Measurements from ENCODE around the gene ADARB1.

ADARB1 gene

DNA sequence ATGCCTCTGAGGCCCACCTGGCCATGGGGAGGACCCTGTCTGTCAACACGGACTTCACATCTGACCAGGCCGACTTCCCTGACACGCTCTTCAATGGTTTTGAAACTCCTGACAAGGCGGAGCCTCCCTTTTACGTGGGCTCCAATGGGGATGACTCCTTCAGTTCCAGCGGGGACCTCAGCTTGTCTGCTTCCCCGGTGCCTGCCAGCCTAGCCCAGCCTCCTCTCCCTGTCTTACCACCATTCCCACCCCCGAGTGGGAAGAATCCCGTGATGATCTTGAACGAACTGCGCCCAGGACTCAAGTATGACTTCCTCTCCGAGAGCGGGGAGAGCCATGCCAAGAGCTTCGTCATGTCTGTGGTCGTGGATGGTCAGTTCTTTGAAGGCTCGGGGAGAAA is 101.8 kb downstream of the ADARB1 start:
- Histone ChIP-seq H3K36me3 (ENCODE audit: insufficient read depth, low read length) (no peaks in the 10 kb centered on the region), H3K27me3 (ENCODE audit: insufficient read depth, low read length) (no peaks in the 10 kb centered on the region), H2AFZ (ENCODE audit: low read depth, low read length) (no peak overlapping the region), H3K4me3 (ENCODE audit: low read length) (no peak overlapping the region), H3K9me3 (ENCODE audit: low read length) (no peaks in the 10 kb centered on the region), H3K4me1 (ENCODE audit: insufficient read depth, low read length) (peaks cover 4% of the 10 kb centered on the region)

GRCh38 chr21:45177039-45177438 is 102.7 kb downstream of the ADARB1 start:
- H3K9me3 ChIP-seq (ENCODE audit: low read length), result no peaks in the 10 kb centered on the region
- peaks cover 4% of the 10 kb centered on the region for H3K4me1 ChIP-seq (ENCODE audit: insufficient read depth, low read length)
- no peak overlapping the region for H2AFZ ChIP-seq (ENCODE audit: low read depth, low read length)
- H3K27me3 ChIP-seq (ENCODE audit: insufficient read depth, low read length), result no peaks in the 10 kb centered on the region
- no peaks in the 10 kb centered on the region for H3K36me3 ChIP-seq (ENCODE audit: insufficient read depth, low read length)
- no peak overlapping the region for H3K4me3 ChIP-seq (ENCODE audit: low read length)

- H2AFZ ChIP-seq (ENCODE audit: low read depth, low read length), result no peak overlapping the region
- no peaks in the 10 kb centered on the region for H3K9me3 ChIP-seq (ENCODE audit: low read length)
- no peaks in the 10 kb centered on the region for H3K36me3 ChIP-seq (ENCODE audit: insufficient read depth, low read length)
- H3K27me3 ChIP-seq (ENCODE audit: insufficient read depth, low read length), result no peaks in the 10 kb centered on the region
- H3K4me3 ChIP-seq (ENCODE audit: low read length), result no peak overlapping the region
- H3K4me1 ChIP-seq (ENCODE audit: insufficient read depth, low read length), result peaks cover 4% of the 10 kb centered on the region
Measured at GRCh38 chr21:45178070-45178608, 103.8 kb downstream of the ADARB1 start.

DNA sequence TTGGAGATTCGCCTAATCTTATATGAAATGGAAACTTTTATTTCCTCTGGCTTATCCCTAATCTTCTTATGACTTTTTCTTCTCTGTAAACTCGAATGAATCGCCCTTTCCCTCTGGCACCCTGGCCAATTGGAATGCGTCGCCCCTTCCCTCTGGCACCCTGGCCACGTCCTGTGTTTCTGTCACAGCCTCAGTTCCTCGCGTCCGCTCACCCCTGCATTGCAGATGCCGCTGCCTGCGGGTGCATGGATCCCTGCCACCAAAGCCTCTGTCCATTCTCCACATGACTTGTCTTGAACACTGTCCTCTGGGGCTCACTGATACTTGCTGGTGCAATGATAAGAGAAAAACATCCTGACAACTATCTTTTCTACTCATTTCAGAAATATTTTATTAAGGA is 104.6 kb downstream of the ADARB1 start:
- H3K36me3 ChIP-seq (ENCODE audit: insufficient read depth, low read length), result no peaks in the 10 kb centered on the region

GRCh38 chr21:45179568-45180245 is 105.3 kb downstream of the ADARB1 start:
- no peak overlapping the region for H2AFZ ChIP-seq (ENCODE audit: low read depth, low read length)
- H3K4me1 ChIP-seq (ENCODE audit: insufficient read depth, low read length), result peaks cover 4% of the 10 kb centered on the region
- H3K27me3 ChIP-seq (ENCODE audit: insufficient read depth, low read length), result no peaks in the 10 kb centered on the region
- no peaks in the 10 kb centered on the region for H3K9me3 ChIP-seq (ENCODE audit: low read length)
- H3K4me3 ChIP-seq (ENCODE audit: low read length), result no peak overlapping the region
- H3K36me3 ChIP-seq (ENCODE audit: insufficient read depth, low read length), result no peaks in the 10 kb centered on the region

More for the DNA sequence above, 104.6 kb downstream of the ADARB1 start:
- Histone ChIP-seq H3K27me3 (ENCODE audit: insufficient read depth, low read length) (no peaks in the 10 kb centered on the region), H3K9me3 (ENCODE audit: low read length) (no peaks in the 10 kb centered on the region), H3K4me1 (ENCODE audit: insufficient read depth, low read length) (peaks cover 4% of the 10 kb centered on the region), H2AFZ (ENCODE audit: low read depth, low read length) (no peak overlapping the region), H3K4me3 (ENCODE audit: low read length) (no peak overlapping the region)

- Histone ChIP-seq H3K9me3 (ENCODE audit: low read length) (no peaks in the 10 kb centered on the region), H3K27me3 (ENCODE audit: insufficient read depth, low read length) (no peaks in the 10 kb centered on the region), H3K36me3 (ENCODE audit: insufficient read depth, low read length) (no peaks in the 10 kb centered on the region), H3K4me3 (ENCODE audit: low read length) (no peak overlapping the region), H3K4me1 (ENCODE audit: insufficient read depth, low read length) (peaks cover 4% of the 10 kb centered on the region), H2AFZ (ENCODE audit: low read depth, low read length) (no peak overlapping the region)
Measured at GRCh38 chr21:45180246-45180599, 105.8 kb downstream of the ADARB1 start.

DNA sequence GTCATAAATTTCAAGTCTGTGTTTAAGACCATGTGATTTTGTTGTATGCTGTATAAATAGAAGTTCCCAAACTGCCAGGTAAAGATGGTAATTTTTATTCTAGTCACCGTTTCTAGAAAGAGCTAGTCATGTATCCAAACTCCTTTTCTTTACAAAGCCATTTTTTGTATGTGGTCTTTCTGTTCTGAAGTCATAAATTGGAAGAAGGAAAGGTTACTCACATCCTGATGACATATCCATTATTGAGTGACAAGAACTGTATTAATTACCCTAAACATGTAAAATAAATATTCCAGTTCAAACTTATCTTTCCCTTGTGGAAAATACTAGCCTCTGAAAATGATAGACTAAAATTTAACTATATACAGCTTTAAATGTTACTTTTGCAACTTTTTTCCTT is 108.6 kb downstream of the ADARB1 start:
- Histone ChIP-seq H3K27me3 (ENCODE audit: insufficient read depth, low read length) (no peaks in the 10 kb centered on the region), H3K4me1 (ENCODE audit: insufficient read depth, low read length) (peaks cover 4% of the 10 kb centered on the region), H2AFZ (ENCODE audit: low read depth, low read length) (no peak overlapping the region), H3K9me3 (ENCODE audit: low read length) (peaks cover 4% of the 10 kb centered on the region), H3K4me3 (ENCODE audit: low read length) (no peak overlapping the region), H3K36me3 (ENCODE audit: insufficient read depth, low read length) (peaks cover 5% of the 10 kb centered on the region)

GRCh38 chr21:45183852-45184251 is 109.5 kb downstream of the ADARB1 start:
- H3K4me1 ChIP-seq (ENCODE audit: insufficient read depth, low read length), result peaks cover 4% of the 10 kb centered on the region
- H2AFZ ChIP-seq (ENCODE audit: low read depth, low read length), result no peak overlapping the region
- no peaks in the 10 kb centered on the region for H3K27me3 ChIP-seq (ENCODE audit: insufficient read depth, low read length)
- H3K36me3 ChIP-seq (ENCODE audit: insufficient read depth, low read length), result peaks cover 5% of the 10 kb centered on the region
- H3K4me3 ChIP-seq (ENCODE audit: low read length), result no peak overlapping the region
- H3K9me3 ChIP-seq (ENCODE audit: low read length), result peaks cover 4% of the 10 kb centered on the region

DNA sequence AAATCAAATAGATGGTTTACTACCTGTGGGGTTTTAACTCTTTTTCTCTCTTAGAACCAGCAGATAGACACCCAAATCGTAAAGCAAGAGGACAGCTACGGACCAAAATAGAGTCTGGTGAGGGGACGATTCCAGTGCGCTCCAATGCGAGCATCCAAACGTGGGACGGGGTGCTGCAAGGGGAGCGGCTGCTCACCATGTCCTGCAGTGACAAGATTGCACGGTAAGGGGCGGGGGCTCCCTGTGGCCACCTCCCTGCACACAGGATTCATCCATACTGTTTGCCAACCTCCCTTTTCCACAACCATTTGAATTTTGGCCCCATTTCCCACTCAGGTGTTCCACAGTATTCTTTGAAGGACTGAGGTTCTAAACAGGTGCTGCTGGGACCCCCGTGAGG is 110.5 kb downstream of the ADARB1 start:
- H3K36me3 ChIP-seq (ENCODE audit: insufficient read depth, low read length), result peaks cover 5% of the 10 kb centered on the region
- peaks cover 4% of the 10 kb centered on the region for H3K9me3 ChIP-seq (ENCODE audit: low read length)
- no peak overlapping the region for H3K4me3 ChIP-seq (ENCODE audit: low read length)
- H3K27me3 ChIP-seq (ENCODE audit: insufficient read depth, low read length), result no peaks in the 10 kb centered on the region
- peaks cover 4% of the 10 kb centered on the region for H3K4me1 ChIP-seq (ENCODE audit: insufficient read depth, low read length)
- H2AFZ ChIP-seq (ENCODE audit: low read depth, low read length), result no peak overlapping the region

GRCh38 chr21:45186709-45187108 is 112.3 kb downstream of the ADARB1 start:
- H3K9me3 ChIP-seq (ENCODE audit: low read length), result peaks cover 11% of the 10 kb centered on the region
- peaks cover 5% of the 10 kb centered on the region for H3K36me3 ChIP-seq (ENCODE audit: insufficient read depth, low read length)
- H3K27me3 ChIP-seq (ENCODE audit: insufficient read depth, low read length), result no peaks in the 10 kb centered on the region
- H3K4me1 ChIP-seq (ENCODE audit: insufficient read depth, low read length), result no peaks in the 10 kb centered on the region
- H2AFZ ChIP-seq (ENCODE audit: low read depth, low read length), result no peak overlapping the region
- no peak overlapping the region for H3K4me3 ChIP-seq (ENCODE audit: low read length)

DNA sequence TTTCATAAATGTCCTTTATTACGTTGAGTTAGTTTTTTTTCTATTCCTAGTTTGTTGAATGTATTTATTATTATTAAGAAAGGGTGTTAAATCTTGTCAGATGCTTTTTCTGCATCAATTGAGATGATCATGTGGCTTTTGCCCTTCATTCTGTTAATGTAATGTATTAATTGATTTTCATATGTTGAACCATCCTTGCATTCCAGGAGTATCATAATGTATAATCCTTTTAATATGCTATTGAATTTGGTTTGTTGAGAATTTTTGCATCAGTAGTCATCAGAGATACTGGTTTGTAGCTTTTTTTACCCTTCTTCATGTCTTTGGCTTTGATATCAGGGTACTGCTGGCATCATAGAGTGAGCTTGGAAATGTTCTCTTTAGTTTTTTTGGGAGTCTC is 113.3 kb downstream of the ADARB1 start:
- Histone ChIP-seq H3K27me3 (ENCODE audit: insufficient read depth, low read length) (no peaks in the 10 kb centered on the region), H3K36me3 (ENCODE audit: insufficient read depth, low read length) (peaks cover 5% of the 10 kb centered on the region), H3K4me3 (ENCODE audit: low read length) (no peak overlapping the region), H2AFZ (ENCODE audit: low read depth, low read length) (no peak overlapping the region), H3K9me3 (ENCODE audit: low read length) (peaks cover 11% of the 10 kb centered on the region), H3K4me1 (ENCODE audit: insufficient read depth, low read length) (no peaks in the 10 kb centered on the region)

DNA sequence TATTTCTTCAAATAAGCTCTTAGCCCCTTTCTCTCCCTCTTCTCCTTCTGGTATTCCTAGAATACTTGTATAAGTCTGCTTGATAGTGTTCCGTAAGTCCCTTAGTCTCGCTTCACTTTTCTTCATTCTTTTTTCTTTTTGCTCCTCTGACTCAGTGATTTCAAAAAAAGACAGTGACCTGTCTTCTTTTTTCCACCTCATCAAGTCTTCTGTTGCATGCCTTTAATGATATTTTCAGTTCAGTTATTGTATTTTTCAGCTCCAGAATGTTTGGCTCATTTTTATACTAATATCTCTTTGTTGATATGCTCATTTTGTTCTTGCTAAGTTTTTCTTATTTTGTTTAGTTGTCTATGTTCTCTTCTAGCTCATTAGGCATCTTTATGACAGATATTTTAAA is 115.6 kb downstream of the ADARB1 start:
- Histone ChIP-seq H3K36me3 (ENCODE audit: insufficient read depth, low read length) (peaks cover 5% of the 10 kb centered on the region), H3K4me3 (ENCODE audit: low read length) (no peak overlapping the region), H3K4me1 (ENCODE audit: insufficient read depth, low read length) (no peaks in the 10 kb centered on the region), H3K27me3 (ENCODE audit: insufficient read depth, low read length) (no peaks in the 10 kb centered on the region), H3K9me3 (ENCODE audit: low read length) (peaks cover 11% of the 10 kb centered on the region), H2AFZ (ENCODE audit: low read depth, low read length) (no peak overlapping the region)

DNA sequence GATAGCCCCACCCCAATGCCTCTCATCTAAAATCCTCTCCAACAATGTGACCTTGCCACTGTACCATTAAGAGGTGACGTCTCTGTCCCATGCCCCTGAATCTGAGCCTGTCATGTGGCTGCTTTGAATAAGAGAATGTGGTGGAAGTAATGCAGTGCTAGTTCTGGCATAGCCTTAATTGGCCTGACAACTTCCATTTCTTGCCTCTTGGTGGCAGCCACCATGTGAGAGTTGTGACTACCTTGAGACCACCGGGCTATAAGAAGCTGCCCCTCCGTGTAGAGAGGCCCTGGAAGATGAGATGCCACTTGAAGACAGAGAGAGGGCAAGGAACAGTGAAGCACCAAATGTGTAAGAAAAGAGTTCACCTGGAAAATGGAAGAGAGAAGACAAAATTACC is 118.0 kb downstream of the ADARB1 start:
- Histone ChIP-seq H2AFZ (ENCODE audit: low read depth, low read length) (no peak overlapping the region), H3K36me3 (ENCODE audit: insufficient read depth, low read length) (no peaks in the 10 kb centered on the region), H3K4me1 (ENCODE audit: insufficient read depth, low read length) (no peaks in the 10 kb centered on the region), H3K4me3 (ENCODE audit: low read length) (no peak overlapping the region), H3K9me3 (ENCODE audit: low read length) (peaks cover 7% of the 10 kb centered on the region), H3K27me3 (ENCODE audit: insufficient read depth, low read length) (no peaks in the 10 kb centered on the region)

DNA sequence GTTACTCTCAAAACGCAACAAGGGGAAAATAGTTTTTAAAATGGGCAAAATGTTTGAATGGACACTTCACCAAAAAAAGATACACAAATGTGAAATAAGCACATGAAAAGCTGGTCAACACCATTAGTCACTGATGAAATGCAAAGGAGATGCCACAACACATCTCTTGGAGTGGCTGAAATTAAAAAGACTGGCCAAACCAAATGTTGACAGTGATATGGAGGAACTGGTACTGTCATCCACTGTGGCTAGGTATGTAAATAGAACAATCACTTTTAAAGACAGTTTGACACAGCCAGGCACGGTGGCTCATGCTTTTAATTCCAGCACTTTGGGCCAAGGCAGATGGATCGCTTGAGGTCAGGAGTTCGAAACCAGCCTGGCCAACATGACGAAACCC is 122.2 kb downstream of the ADARB1 start:
- Histone ChIP-seq H3K4me1 (ENCODE audit: insufficient read depth, low read length) (no peaks in the 10 kb centered on the region), H2AFZ (ENCODE audit: low read depth, low read length) (no peak overlapping the region), H3K27me3 (ENCODE audit: insufficient read depth, low read length) (no peaks in the 10 kb centered on the region), H3K9me3 (ENCODE audit: low read length) (no peaks in the 10 kb centered on the region), H3K4me3 (ENCODE audit: low read length) (no peak overlapping the region), H3K36me3 (ENCODE audit: insufficient read depth, low read length) (no peaks in the 10 kb centered on the region)
